CD8-positive, alpha-beta memory T cell (primary cell): ENCODE data around the gene TMEM150C. TPM values are rescaled to one million over a fixed set of nuclear protein-coding genes. Genes with fewer than 3 reads are reported as not detected.
A peak's percentile ranks its signal among the peaks of the same experiment; 100 is the strongest.
"Not testable (repeated sequence)": the region's sequence is repeated elsewhere in the genome, so short reads cannot be mapped to it uniquely, and the experiment has no call there.

Source experiments
- CTCF ChIA-PET: fragments of 350-600 bp; sonication (Branson Sonifier 250); formaldehyde crosslinking; loops from one replicate; lab custom pipeline; 2021; ENCODE audit warnings: antibody characterized with exemption; lab: Charles Lee
- POLR2A ChIA-PET: fragments of 350-600 bp; sonication (Branson Sonifier 250); formaldehyde crosslinking; loops from one replicate; lab custom pipeline; 2021; ENCODE audit warnings: antibody characterized with exemption; lab: Charles Lee
- DNase-seq, 5 donors: peaks; one replicate each; pipeline versions ENCODE4 v3.0.0 to v3.0.0-alpha.2; 2020 to 2022; ENCODE audit warnings: mixed read lengths in 1 of 5
- H3K27ac ChIP-seq: one replicate; pipeline ENCODE4 v1.7.0; 2013; ENCODE audit warnings: low read depth, mild to moderate bottlenecking, low read length, moderate library complexity
- H3K27me3 ChIP-seq: 2 replicates; pipeline ENCODE4 v1.7.0; 2013; ENCODE audit warnings: low read length, mild to moderate bottlenecking; ENCODE audit not compliant: insufficient read depth, poor library complexity, severe bottlenecking
- H3K36me3 ChIP-seq: 2 replicates; pipeline ENCODE4 v1.7.0; 2013; ENCODE audit warnings: mild to moderate bottlenecking, low read length, moderate library complexity; ENCODE audit not compliant: insufficient read depth
- H3K4me1 ChIP-seq: 2 replicates; pipeline ENCODE4 v1.7.0; 2013; ENCODE audit warnings: mild to moderate bottlenecking, low read length, moderate library complexity; ENCODE audit not compliant: insufficient read depth
- H3K4me3 ChIP-seq: 2 replicates; pipeline ENCODE4 v1.7.0; 2013; ENCODE audit warnings: mild to moderate bottlenecking, low read length
- H3K9me3 ChIP-seq: 2 replicates; pipeline ENCODE4 v1.7.0; 2013; ENCODE audit warnings: mild to moderate bottlenecking, low read length
- H3K27ac Mint-ChIP-seq, 8 donors: one replicate each; pipeline ENCODE4 v1.8.0; 2020 to 2021; ENCODE audit warnings: mixed read lengths in 8 of 8, mild to moderate bottlenecking in 6 of 8, inconsistent platforms in 3 of 8, moderate library complexity in 3 of 8
- H3K27me3 Mint-ChIP-seq, 2 donors: one replicate each; pipeline ENCODE4 v1.8.0; 2020 to 2021; ENCODE audit warnings: mixed read lengths in 2 of 2, mild to moderate bottlenecking in 1 of 2, moderate library complexity in 1 of 2
- H3K36me3 Mint-ChIP-seq, 3 donors: one replicate each; pipeline ENCODE4 v1.8.0; 2020 to 2021; ENCODE audit warnings: mixed read lengths in 3 of 3, inconsistent platforms in 1 of 3, mild to moderate bottlenecking in 1 of 3
- H3K4me1 Mint-ChIP-seq, 3 donors: one replicate each; pipeline ENCODE4 v1.8.0; 2020 to 2021; ENCODE audit warnings: mixed read lengths in 3 of 3, inconsistent platforms in 1 of 3, mild to moderate bottlenecking in 1 of 3
- H3K4me3 Mint-ChIP-seq, 7 donors: one replicate each; pipeline ENCODE4 v1.8.0; 2020 to 2021; ENCODE audit warnings: mixed read lengths in 7 of 7, mild to moderate bottlenecking in 6 of 7, moderate library complexity in 4 of 7, inconsistent platforms in 2 of 7
- H3K9me3 Mint-ChIP-seq, 5 donors: one replicate each; pipeline ENCODE4 v1.8.0; 2020 to 2022; ENCODE audit warnings: mixed read lengths in 5 of 5, mild to moderate bottlenecking in 3 of 5, moderate library complexity in 2 of 5, inconsistent platforms in 1 of 5
- polyA plus RNA-seq: library from polyadenylated mRNA; unstranded; fragments of 300-500 nt; fragmentation: Illumina TruSeq; gene quantifications from one replicate; pipeline ENCODE4 v1.2.3, GENCODE V29; 2021
- total RNA-seq, 2 experiments: library from RNA; stranded (reverse); gene quantifications; one replicate each; pipeline ENCODE4 v1.2.3, GENCODE V29; 2021

Gene TMEM150C
- total and polyA plus RNA-seq, 3 experiments from 2014 or later: 0.17 TPM; not detected in 2

- no peaks in the 10 kb centered on the region for H3K36me3 ChIP-seq
- CTCF ChIA-PET: no interaction called here
- POLR2A ChIA-PET: no interaction called here
- no peak overlapping the region for H3K4me3 ChIP-seq
- Mint-ChIP-seq H3K27ac (no peak overlapping the region), H3K4me1 (no peaks in the 10 kb centered on the region), H3K27me3 (peaks cover 0 to 2% of the 10 kb centered on the region in 2 donors), H3K36me3 (peaks cover 0 to 4% (median 0%) of the 10 kb centered on the region in 3 donors), H3K4me3 (no peak overlapping the region), H3K9me3 (no peaks in the 10 kb centered on the region)
- no peak overlapping the region for H3K27ac ChIP-seq
- no peaks in the 10 kb centered on the region for H3K4me1 ChIP-seq
- no peaks in the 10 kb centered on the region for H3K9me3 ChIP-seq
- H3K27me3 ChIP-seq: no peaks in the 10 kb centered on the region
- no peak for DNase-seq
Observed at GRCh38 chr4:82489987-82490386, 71.8 kb downstream of the TMEM150C start.

DNA sequence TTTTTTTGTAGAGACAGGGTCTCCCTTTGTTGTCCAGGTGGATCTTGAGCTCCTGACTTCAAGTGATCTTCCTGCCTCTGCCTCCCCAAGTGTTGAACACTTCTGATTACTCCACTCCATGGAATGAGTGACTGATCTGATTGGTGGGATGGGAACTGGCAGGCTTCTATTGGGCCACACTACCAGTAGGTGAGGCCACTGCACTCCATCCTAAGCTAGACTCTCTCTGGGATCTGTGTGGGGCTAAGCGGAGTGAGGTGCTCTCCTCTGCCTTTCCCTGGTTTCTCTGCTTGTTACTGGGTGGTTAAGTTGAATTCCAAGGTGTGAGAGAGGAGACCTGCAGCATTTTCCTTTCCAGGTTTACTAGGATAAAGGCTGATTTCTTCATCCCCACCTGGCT, 72.7 kb downstream of the TMEM150C start:
- H3K4me1 Mint-ChIP-seq: no peaks in the 10 kb centered on the region
- DNase-seq: no peak
- no peaks in the 10 kb centered on the region for H3K9me3 Mint-ChIP-seq
- H3K27ac ChIP-seq: no peak overlapping the region
- H3K27me3 Mint-ChIP-seq: peaks cover 0 to 2% of the 10 kb centered on the region in 2 donors
- H3K4me1 ChIP-seq: no peaks in the 10 kb centered on the region
- H3K27ac Mint-ChIP-seq: peak overlapping the region in 1 of 8 donors; percentile 19
- ChIA-PET POLR2A (no interaction called here), CTCF (no interaction called here)
- no peaks in the 10 kb centered on the region for H3K36me3 ChIP-seq
- H3K9me3 ChIP-seq: no peaks in the 10 kb centered on the region
- no peak overlapping the region for H3K4me3 Mint-ChIP-seq
- peaks cover 0 to 11% (median 3%) of the 10 kb centered on the region in 3 donors for H3K36me3 Mint-ChIP-seq
- H3K4me3 ChIP-seq: no peak overlapping the region
- no peaks in the 10 kb centered on the region for H3K27me3 ChIP-seq

GRCh38 chr4:82484996-82485783, 76.6 kb downstream of the TMEM150C start:
- ChIA-PET CTCF (no interaction called here), POLR2A (interaction anchor here (0.5 kb wide), 1 partner anchor 416 kb away, joined by 3 read pairs; the partner anchor contains the start of gene THAP9)
- Mint-ChIP-seq H3K36me3 (peaks cover 12 to 16% (median 15%) of the 10 kb centered on the region in 3 donors), H3K4me3 (no peak overlapping the region), H3K9me3 (no peaks in the 10 kb centered on the region), H3K27me3 (peaks cover 0 to 2% of the 10 kb centered on the region in 2 donors), H3K27ac (no peak overlapping the region), H3K4me1 (no peaks in the 10 kb centered on the region)
- Histone ChIP-seq H3K27me3 (no peaks in the 10 kb centered on the region), H3K4me3 (no peak overlapping the region), H3K36me3 (no peaks in the 10 kb centered on the region), H3K9me3 (no peaks in the 10 kb centered on the region), H3K4me1 (no peaks in the 10 kb centered on the region), H3K27ac (no peak overlapping the region)
- no peak for DNase-seq

DNA sequence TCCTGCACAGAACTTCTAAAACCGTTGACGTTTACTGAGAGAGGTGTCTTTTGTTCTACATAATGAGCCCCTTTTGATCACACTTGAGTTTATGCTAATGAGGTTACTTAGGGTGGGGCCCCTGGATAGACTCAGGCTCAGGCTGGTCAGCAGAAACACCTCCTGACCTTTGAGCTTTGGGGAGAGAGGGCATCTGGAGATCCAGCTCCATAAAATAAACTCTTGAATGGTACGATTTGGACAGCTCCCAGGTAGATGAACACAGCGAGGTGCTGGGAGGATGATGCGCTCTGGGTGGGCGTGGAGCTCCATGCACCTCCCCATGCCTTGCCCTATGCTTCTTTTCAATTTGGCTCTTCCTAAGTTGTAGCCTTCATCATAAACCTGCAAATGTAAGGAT, 79.4 kb downstream of the TMEM150C start:
- H3K36me3 Mint-ChIP-seq: peaks cover 12 to 21% (median 17%) of the 10 kb centered on the region in 3 donors
- DNase-seq: no peak
- no peak overlapping the region for H3K4me3 Mint-ChIP-seq
- no peaks in the 10 kb centered on the region for H3K27me3 ChIP-seq
- no peaks in the 10 kb centered on the region for H3K4me1 ChIP-seq
- no peak overlapping the region for H3K27ac ChIP-seq
- no peaks in the 10 kb centered on the region for H3K27me3 Mint-ChIP-seq
- H3K9me3 Mint-ChIP-seq: no peaks in the 10 kb centered on the region
- H3K4me1 Mint-ChIP-seq: no peaks in the 10 kb centered on the region
- no peaks in the 10 kb centered on the region for H3K9me3 ChIP-seq
- ChIA-PET CTCF (no interaction called here), POLR2A (no interaction called here)
- no peaks in the 10 kb centered on the region for H3K36me3 ChIP-seq
- no peak overlapping the region for H3K4me3 ChIP-seq
- H3K27ac Mint-ChIP-seq: no peak overlapping the region

DNA sequence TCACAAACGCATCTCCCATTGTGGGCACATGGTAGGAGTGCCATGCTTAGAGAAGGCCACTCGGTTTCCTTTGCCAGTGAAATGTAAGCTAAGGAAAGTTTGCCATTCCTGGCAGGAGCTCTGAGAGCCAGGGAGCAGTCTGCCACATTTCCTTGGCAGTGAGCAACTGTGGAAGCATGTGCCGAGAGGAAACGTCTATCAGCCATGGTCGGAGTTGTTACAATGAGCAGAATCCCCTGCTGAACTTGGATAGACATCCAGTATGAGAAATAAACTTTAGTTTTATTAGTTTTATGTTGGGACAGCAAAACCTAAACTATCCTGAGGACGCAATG, 80.3 kb downstream of the TMEM150C start:
- no peak overlapping the region for H3K4me3 Mint-ChIP-seq
- Histone ChIP-seq H3K4me1 (no peaks in the 10 kb centered on the region), H3K9me3 (no peaks in the 10 kb centered on the region), H3K27me3 (no peaks in the 10 kb centered on the region), H3K36me3 (no peaks in the 10 kb centered on the region), H3K4me3 (no peak overlapping the region), H3K27ac (no peak overlapping the region)
- H3K9me3 Mint-ChIP-seq: no peaks in the 10 kb centered on the region
- no peak for DNase-seq
- no peak overlapping the region for H3K27ac Mint-ChIP-seq
- H3K4me1 Mint-ChIP-seq: no peaks in the 10 kb centered on the region
- H3K27me3 Mint-ChIP-seq: no peaks in the 10 kb centered on the region
- ChIA-PET POLR2A (no interaction called here), CTCF (no interaction called here)
- H3K36me3 Mint-ChIP-seq: peaks cover 12 to 21% (median 17%) of the 10 kb centered on the region in 3 donors

DNA sequence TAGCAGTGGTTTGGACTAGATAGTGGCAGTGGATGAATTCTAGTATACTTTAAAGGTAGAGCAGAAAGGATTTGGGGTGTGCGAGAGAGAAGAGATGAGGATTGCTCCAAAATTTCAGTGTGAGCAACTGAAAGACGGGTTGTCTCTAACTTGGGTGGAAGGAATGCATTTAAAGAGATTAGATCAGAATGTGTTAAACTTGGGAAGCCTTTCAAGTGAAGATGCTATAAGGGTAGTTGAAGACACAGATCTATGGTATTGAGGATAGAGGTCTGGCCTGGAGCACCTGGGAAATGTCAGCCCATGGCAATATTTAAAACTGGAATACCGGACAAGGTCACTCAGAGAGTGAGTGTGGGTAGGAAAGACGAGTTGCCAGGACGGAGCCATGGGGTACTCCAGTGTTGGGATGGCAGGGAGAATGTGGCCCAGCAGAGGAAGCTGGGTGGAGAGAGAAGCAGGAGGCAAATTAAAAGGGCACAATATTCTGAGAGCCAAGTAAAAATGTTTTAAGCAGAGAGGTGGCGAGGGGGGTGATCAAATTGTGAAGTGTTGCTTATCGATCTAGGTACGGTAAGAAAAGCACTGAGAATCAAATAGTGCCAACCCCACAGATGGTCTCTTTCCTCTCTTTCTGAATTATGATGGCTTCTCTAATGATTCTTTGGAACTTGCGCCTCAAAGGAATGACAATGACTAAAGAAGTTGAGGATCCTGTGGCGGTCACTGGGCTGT, 80.8 kb downstream of the TMEM150C start:
- no peaks in the 10 kb centered on the region for H3K27me3 ChIP-seq
- POLR2A ChIA-PET: no interaction called here
- H3K4me3 ChIP-seq: no peak overlapping the region

DNA sequence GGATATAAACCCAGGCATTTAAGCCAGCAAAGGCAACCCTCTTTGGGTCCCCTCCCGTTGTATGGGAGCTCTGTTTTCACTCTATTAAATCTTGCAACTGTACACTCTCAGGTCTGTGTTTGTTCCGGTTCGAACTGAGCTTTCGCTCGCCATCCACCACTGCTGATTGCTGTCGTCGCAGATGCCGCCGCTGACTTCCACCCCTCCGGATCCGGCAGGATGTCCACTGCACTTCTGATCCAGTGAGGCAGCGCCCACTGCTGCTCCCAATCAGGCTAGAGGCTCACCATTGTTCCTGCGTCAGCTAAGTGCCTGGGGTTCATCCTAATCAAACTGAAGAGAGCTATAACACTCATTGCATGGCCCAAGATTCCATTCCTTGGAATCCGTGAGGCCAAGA, 82.2 kb downstream of the TMEM150C start:
- ChIA-PET CTCF (no interaction called here), POLR2A (no interaction called here)
- H3K36me3 Mint-ChIP-seq: peaks cover 12 to 19% (median 13%) of the 10 kb centered on the region in 3 donors
- H3K4me3 ChIP-seq: no peak overlapping the region
- no peaks in the 10 kb centered on the region for H3K4me1 Mint-ChIP-seq
- H3K27ac ChIP-seq: no peak overlapping the region
- H3K36me3 ChIP-seq: no peaks in the 10 kb centered on the region
- H3K27me3 ChIP-seq: no peaks in the 10 kb centered on the region
- H3K27me3 Mint-ChIP-seq: no peaks in the 10 kb centered on the region
- no peaks in the 10 kb centered on the region for H3K9me3 ChIP-seq
- H3K4me3 Mint-ChIP-seq: no peak overlapping the region
- no peak overlapping the region for H3K27ac Mint-ChIP-seq
- DNase-seq: no peak
- H3K4me1 ChIP-seq: no peaks in the 10 kb centered on the region
- H3K9me3 Mint-ChIP-seq: no peaks in the 10 kb centered on the region

More for the DNA sequence above, 80.8 kb downstream of the TMEM150C start:
- Mint-ChIP-seq H3K36me3 (peaks cover 12 to 21% (median 17%) of the 10 kb centered on the region in 3 donors), H3K4me1 (no peaks in the 10 kb centered on the region), H3K9me3 (no peaks in the 10 kb centered on the region), H3K27ac (no peak overlapping the region), H3K27me3 (no peaks in the 10 kb centered on the region), H3K4me3 (no peak overlapping the region)
- CTCF ChIA-PET: no interaction called here
- DNase-seq: no peak
- Histone ChIP-seq H3K4me1 (no peaks in the 10 kb centered on the region), H3K36me3 (no peaks in the 10 kb centered on the region), H3K27ac (no peak overlapping the region), H3K9me3 (no peaks in the 10 kb centered on the region)

GRCh38 chr4:82477469-82477868, 84.3 kb downstream of the TMEM150C start:
- H3K27me3 ChIP-seq, H3K9me3 Mint-ChIP-seq, H3K27ac Mint-ChIP-seq, H3K4me1 ChIP-seq, H3K27me3 Mint-ChIP-seq, H3K36me3 ChIP-seq, H3K4me1 Mint-ChIP-seq, DNase-seq, H3K27ac ChIP-seq, CTCF ChIA-PET, H3K4me3 ChIP-seq, POLR2A ChIA-PET, H3K4me3 Mint-ChIP-seq, H3K9me3 ChIP-seq: not testable (repeated sequence)
- peaks cover 8 to 17% (median 12%) of the 10 kb centered on the region in 3 donors for H3K36me3 Mint-ChIP-seq
